HG02798 (cell line): Measurements from ENCODE around the gene TALDO1.
A peak's percentile ranks its signal among the peaks of the same experiment; 100 is the strongest.

Source experiments
- ATAC-seq: cut with Tn5 transposase; IDR thresholded peaks from one replicate; pipeline ENCODE4 v1.9.1; 2021; ENCODE audit warnings: mild to moderate bottlenecking; ENCODE audit not compliant: unreplicated experiment, poor library complexity

Gene TALDO1

GRCh38 chr11:709109-709997 lies 37.9 kb upstream of the TALDO1 start:
- ATAC-seq, result no peak

- ATAC-seq, result no peak
Measured at GRCh38 chr11:714436-714835, 32.8 kb upstream of the TALDO1 start.

DNA sequence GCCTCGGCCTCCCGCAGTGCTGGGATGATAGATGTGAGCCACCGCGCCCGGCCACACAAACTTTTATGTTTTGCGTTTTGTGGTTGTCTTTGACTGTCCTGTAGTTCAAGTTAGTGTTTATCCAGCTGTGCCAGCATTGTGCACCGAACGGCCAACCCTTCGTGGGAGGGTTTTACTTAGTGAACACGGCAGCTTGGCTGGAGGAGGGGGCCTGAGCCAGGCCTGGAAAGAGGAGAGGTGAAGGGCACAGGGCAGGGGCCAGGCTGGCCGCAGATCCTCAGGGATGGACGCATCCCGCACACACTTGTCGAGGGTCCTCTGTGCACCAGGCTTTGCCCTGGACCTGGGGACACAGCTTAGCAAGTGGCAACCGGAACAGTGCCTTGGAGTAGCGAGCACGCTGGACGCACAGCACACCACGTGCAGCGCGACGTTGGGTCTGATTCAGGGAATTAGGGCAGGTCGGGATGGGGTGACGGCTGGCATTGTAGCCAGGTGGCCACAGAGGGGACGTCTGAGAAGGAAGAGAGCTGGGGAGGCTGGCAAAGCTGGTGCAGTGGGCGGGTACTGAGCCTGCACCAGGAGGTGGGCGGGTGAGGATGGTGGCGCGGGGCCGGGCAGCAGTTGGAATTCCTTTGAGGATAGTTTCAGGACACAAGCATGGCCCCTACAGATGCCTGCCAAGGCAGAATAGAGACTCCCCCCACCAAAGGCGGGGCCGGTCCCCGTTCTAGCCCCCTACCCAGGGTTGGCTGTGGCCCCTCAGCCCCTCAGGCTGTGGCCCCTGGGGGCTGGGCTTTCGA lies 27.8 kb upstream of the TALDO1 start:
- no peak for ATAC-seq

- no peak for ATAC-seq
Measured at GRCh38 chr11:720017-720641, 27.1 kb upstream of the TALDO1 start.

DNA sequence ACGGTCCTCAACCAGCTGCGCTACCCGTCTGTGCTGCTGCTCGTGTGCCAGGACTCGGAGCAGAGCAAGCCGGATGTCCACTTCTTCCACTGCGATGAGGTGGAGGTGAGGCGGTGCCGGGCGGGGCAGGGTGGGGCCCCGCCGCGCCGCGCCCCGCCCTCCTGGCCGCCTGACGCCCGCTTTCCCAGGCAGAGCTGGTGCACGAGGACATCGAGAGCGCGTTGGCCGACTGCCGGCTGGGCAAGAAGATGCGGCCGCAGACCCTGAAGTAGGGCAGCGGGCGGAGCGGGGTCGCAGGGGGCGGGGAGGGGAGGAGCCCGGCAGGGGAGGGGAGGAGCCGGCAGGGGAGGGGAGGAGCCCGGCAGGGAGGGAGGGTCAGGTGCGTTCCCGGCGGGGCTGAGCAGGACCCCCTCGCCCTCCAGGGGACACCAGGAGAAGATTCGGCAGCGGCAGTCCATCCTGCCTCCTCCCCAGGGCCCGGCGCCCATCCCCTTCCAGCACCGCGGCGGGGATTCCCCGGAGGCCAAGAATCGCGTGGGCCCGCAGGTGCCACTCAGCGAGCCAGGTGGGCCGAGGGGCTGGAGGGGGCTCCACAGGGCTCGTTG lies 26.5 kb upstream of the TALDO1 start:
- ATAC-seq, result no peak

- ATAC-seq, result no peak
Measured at GRCh38 chr11:721247-721740, 26.0 kb upstream of the TALDO1 start.

- no peak for ATAC-seq
Measured at GRCh38 chr11:721741-722345, 25.4 kb upstream of the TALDO1 start.

DNA sequence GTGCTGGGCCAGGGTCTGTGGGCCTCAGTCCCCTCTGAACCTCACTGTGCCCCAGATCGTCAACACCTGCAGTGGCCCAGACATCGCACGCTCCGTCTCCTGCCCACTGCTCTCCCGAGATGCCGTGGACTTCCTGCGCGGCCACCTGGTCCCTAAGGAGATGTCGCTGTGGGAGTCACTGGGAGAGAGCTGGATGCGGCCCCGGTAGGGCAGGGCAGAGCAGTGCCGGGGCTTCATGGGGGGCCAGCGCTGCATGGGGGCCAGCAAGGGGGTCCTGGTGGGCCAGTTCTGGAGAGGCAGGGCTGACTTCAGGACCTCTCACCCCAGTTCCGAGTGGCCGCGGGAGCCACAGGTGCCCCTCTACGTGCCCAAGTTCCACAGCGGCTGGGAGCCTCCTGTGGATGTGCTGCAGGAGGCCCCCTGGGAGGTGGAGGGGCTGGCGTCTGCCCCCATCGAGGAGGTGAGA lies 24.9 kb upstream of the TALDO1 start:
- ATAC-seq, result no peak

- no peak for ATAC-seq
Measured at GRCh38 chr11:723120-723883, 24.0 kb upstream of the TALDO1 start.

GRCh38 chr11:724049-724777 lies 23.1 kb upstream of the TALDO1 start:
- no peak for ATAC-seq

DNA sequence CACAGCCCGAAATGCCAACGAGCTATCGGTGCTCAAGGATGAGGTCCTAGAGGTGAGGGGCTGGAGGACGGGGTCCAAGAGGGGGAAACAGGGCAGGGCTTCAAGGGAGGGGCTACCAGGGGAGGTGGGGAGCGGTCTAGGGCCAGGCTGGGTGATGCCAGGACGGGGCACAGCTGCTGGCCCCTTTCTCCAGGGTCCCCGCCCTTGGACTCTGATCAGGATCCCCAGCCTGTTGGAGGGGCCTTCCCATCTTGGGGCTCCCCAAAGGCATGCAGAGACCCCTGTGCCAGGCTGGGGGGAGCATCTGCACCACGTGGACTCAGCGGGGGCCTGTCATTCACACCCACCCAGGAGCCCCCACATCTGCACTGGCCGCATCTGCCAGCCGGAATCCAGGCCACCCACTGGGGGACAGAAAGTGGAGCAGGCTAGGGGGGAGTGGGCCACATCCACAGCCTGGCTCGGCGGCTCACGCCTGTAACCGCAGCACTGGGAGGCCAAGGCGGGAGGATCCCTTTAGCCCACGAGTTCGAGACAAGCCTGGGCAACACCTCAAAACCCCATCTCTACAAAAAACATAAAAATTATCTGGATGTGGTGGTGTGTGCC lies 22.4 kb upstream of the TALDO1 start:
- ATAC-seq, result no peak

DNA sequence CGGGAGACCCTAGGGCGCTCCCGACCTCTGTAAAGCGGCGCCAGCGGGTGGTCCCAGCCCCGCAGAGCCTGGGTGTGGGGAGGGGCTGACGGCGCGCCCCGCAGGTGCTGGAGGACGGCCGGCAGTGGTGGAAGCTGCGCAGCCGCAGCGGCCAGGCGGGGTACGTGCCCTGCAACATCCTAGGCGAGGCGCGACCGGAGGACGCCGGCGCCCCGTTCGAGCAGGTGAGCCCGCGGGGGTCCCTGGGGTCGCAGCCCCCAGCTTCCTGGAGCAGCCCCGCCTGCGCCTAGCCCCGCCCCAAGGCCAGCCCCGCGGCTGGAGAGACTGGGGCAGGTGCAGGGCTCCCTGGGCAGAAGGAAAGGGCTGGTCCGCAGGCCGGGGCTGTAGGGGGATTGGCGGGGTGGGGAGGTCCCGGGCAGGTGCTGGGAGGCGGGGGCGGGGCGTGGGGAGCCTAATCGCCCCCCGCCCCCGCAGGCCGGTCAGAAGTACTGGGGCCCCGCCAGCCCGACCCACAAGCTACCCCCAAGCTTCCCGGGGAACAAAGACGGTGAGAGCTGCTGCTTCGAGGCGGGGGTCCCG lies 21.6 kb upstream of the TALDO1 start:
- no peak for ATAC-seq

- ATAC-seq, result no peak
Measured at GRCh38 chr11:726278-727220, 20.7 kb upstream of the TALDO1 start.

DNA sequence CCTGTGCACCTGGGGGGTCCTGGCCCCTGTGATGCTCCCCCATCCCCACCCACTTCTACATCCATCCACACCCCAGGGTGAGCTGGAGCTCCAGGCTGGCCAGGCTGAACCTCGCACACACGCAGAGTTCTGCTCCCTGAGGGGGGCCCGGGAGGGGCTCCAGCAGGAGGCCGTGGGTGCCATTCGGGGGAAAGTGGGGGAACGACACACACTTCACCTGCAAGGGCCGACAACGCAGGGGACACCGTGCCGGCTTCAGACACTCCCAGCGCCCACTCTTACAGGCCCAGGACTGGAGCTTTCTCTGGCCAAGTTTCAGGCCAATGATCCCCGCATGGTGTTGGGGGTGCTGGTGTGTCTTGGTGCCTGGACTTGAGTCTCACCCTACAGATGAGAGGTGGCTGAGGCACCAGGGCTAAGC lies 20.0 kb upstream of the TALDO1 start:
- ATAC-seq, result no peak

- ATAC-seq, result peak; percentile 48
Measured at GRCh38 chr11:727859-728748, 19.2 kb upstream of the TALDO1 start.
